Measurements from ENCODE around the gene KLHL3.

Gene KLHL3

GRCh38 chr5:137743031-137743640, 7.2 kb upstream of the KLHL3 start:
- DNase-seq (ENCODE audit: low spot score): peak; percentile 67

DNA sequence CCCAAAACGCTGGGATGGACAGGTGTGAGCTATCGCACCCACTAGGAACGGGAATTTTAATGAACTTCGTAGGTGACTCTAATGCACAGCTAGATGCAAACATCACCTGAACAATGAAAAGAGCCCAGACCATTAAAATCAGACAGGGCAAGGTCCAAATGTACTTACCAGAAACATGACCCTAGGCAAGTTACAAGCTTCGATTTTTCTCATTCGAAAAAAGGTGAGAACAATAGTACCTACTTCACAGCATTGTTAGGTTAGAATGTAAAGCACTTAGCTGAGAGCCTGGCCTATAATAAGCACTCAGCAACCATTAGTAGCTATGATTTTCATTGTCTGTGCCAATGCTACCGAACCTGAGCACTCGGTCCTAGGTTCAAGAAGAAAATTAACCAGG, 5.8 kb upstream of the KLHL3 start:
- DNase-seq (ENCODE audit: low spot score): no peak

DNA sequence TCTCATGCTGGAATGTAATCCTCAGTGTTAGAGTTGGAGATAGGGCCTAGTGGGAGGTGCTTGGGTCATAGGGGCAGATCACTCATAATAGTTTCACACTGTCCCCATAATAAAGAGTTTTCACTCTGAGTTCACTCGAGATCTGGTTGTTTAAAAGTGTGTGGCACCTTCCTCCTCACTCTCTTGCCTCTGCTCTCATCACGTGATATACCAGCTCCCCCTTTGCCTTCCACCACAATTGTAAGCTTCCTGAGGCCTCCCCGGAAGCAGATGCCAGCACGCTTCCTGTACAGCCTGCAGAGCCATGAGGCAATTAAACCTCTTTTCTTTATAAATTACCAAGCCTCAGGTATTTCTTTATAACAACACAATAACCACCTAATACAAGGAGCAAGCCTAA, 3.8 kb upstream of the KLHL3 start:
- DNase-seq (ENCODE audit: low spot score): no peak

- no peak for DNase-seq (ENCODE audit: low spot score)
Measured at GRCh38 chr5:137738947-137739346, 3.1 kb upstream of the KLHL3 start.

DNA sequence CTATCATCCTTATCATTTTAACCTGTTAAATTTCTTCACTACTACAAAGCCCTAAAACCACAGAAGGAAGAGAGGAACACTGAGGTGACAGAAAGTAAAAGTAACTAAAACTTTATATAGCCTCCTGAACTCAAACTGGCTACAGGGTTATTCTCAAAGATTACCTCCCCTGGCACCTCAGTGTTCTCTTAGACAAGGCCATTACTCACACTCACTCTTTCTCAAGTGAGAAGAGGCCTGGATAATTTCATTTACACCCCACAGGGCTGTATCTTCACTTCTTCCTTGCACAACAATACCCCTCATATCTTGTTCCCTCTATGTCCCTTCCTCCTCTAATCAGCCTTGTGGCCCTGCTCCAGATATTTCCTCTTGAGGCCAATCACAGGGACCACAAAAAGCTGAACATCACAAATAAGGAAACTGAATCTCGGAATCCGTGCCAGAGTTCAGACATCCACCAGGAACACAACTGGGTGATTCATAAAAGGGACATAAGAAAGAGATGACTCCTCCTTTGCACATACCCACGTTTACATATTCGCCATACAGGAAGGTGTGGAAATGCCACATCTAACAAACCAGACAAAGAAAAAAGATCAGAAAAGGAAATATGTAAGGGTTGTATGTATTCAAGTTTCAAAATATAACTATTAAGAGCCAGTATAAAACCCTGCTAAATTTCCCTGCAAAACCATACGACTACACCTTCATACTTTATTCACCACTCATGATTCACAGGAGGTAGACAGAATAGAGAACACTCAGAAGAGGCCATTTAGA, 1.7 kb upstream of the KLHL3 start:
- no peak for DNase-seq (ENCODE audit: low spot score)

DNA sequence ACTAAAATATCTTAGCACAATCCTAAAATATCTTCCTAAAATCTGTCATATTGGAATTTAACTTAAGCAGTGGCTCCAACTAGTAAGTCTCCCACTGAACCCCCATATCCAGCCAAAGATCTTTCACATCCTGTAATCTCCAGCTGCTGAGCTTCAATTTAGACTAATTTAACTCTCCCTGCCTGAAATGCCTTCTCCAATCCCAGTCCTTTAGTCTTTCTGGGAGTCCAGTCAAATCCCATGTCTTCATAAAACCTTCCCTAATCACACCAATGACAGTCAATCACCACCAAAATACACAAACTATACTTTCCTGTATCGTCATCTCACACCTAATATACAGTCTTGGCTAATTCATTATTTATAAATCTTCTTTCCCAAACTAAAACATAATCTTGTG, 607 bp upstream of the KLHL3 start:
- no peak for DNase-seq (ENCODE audit: low spot score)

DNA sequence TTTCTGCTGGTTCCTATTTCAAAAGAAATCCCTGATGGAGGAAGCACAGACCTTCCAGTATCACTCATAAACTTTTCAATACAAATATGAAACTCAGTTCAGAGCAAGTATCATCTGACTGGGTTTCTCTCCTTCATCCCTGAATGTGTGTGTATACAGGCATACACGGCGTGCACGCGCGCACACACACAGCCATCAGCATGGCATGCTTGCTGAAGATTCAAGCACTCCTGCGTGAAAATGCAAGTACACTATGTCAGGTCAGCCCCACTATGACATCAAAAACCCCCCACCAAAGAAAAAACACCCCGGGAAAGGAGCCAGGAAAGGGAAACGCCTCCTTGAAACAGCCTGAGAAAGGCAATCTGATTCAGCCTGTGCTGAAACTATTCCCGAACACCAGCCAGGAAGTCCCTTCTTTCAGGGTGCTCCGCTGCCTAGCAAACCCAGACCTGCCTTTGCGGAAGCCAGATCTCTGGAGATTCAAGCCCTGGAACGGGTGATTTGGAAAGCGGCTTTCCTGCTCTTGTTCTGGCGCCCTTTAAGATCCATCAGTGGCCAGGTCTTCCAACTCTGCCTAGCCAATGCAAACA, 831 bp downstream of the KLHL3 start:
- no peak for DNase-seq (ENCODE audit: low spot score)

GRCh38 chr5:137734331-137734730, 1.6 kb downstream of the KLHL3 start:
- DNase-seq (ENCODE audit: low spot score): no peak

DNA sequence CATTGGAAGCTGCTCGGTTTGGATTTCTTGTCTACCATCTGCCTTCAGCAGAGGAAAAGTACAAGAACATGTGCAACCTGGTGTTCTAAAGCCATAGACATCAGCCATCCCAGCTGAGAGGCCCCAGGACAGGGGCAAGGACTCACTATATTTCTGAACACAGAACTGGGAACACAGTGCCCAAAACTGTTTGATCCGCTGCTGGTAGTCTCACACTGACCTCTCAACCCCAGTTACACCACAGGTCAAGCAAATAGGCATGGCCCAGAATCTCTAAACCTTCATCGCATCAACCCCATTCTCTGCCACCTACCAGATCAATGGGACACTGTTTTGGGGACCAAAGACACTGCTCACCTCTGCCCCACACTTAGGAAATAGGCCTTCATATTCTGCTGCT, 2.0 kb downstream of the KLHL3 start:
- no peak for DNase-seq (ENCODE audit: low spot score)

DNA sequence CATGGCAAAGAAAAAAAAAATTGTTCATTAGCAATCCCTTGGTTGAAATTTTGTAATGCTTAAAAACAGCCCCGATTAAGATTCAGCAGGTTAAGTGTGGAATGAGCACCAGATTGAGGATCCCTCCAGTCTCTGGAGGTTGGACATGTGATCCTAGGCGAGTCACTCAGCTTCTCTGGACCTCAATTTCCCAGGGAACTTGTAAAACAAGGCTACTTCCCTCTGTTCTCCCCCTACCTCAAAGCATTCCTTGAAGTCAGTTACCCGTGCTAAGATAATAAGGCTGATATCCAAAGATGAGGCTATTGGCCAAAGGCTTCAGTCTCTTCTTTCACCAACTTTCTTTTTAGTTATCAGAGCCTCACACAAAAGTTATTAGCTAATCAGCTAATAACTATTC, 2.9 kb downstream of the KLHL3 start:
- DNase-seq (ENCODE audit: low spot score): no peak

DNA sequence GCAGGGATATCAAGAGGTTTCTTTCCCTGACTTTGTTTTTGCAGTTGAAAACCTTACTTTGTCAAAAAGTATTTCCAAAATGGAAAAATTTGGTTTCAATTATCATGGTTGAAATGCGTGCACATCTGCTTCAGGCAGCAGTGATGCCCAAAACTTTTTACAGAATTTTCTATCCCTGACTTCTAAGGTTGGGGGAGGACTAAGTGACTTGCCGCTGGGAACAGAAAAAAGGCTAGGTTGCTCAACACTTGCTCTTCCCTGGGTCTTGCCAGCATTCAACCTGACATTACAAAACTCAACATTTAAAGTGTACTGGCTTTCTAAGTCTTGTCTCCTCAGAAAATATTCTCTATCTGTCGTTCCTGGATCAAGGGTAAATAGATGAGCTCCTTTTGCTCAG, 4.7 kb downstream of the KLHL3 start:
- DNase-seq (ENCODE audit: low spot score): no peak

- no peak for DNase-seq (ENCODE audit: low spot score)
Measured at GRCh38 chr5:137730336-137730735, 5.6 kb downstream of the KLHL3 start.

DNA sequence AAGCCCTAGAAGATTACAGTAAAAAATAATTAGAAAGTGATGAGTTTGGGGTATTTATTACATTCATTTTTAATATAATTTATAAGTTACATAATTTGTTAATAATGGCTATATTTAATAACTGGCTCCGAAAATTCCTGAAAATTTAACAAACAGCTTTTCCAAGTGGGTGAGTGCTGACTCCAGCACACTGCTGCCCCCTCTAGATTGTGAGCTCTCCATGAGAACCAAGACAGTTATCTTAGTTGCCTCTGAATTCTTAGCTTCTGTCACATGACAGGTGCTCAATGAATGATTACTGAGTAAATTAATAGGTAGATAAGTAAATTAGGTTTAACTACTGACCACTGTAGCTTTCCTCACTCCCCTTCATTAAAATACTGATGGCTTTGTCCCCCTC, 7.8 kb downstream of the KLHL3 start:
- no peak for DNase-seq (ENCODE audit: low spot score)

DNA sequence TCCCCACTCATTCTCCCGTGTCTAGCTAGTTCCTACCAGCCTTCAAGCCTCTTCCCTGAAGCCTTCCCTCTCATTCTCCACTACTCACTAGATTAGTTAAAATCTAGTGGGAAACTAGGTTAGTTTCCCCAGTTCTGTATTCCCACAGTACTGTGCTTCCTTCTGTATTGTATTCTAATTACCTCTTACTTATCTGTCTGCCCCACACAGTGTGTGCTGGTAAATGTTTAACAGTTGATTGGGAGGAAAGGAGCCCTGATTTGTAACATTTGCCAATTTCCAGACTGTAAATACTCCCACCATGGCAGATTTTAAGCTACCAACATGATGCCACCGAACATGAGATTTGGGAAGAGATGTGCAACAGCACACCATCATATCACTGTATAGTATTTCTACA, 8.3 kb downstream of the KLHL3 start:
- DNase-seq (ENCODE audit: low spot score): no peak

GRCh38 chr5:137724251-137724650, 11.6 kb downstream of the KLHL3 start:
- DNase-seq (ENCODE audit: low spot score): no peak

GRCh38 chr5:137718611-137719010, 17.3 kb downstream of the KLHL3 start:
- no peak for DNase-seq (ENCODE audit: low spot score)

GRCh38 chr5:137716337-137716736, 19.6 kb downstream of the KLHL3 start:
- DNase-seq (ENCODE audit: low spot score): no peak

GRCh38 chr5:137715456-137715855, 20.4 kb downstream of the KLHL3 start:
- no peak for DNase-seq (ENCODE audit: low spot score)

DNA sequence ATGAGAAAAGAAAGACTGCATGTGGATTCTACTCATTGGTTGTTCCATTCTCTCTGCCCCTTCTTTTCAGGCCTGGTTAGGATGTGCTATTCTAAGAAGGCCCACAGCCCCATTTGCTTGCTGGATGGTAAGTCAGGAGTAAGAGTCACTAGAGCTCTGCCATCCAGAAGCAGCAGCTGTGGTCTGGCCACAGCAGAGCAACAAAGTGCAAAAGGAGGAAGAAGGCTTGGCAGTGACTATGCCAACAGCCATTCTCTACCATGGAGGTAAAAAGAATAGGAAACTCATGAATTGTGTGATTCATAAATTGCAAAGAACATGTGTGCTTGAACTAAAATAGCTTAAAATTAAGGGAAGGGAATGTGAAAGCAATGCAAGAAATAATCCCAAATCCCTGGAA, 20.9 kb downstream of the KLHL3 start:
- DNase-seq (ENCODE audit: low spot score): no peak

DNA sequence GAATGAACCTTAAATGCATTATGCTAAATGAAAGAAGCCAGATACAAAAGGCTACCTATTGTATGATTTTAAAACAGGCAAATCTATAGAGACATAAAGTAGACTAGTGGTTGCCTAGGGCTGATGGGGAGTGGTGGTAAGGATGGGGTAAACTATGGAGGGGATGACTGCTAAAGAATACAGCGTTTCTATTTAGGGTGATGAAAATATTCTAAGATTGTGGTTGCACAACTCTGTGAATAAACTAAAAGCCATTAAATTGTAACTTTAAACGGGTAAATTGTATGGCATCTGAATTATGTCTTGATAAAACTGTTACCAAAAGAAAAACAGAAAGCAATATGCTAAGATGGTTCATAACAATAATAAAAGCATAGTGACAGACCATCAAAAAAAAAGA, 21.4 kb downstream of the KLHL3 start:
- DNase-seq (ENCODE audit: low spot score): no peak

- DNase-seq (ENCODE audit: low spot score): no peak
Measured at GRCh38 chr5:137712139-137712667, 23.7 kb downstream of the KLHL3 start.

- no peak for DNase-seq (ENCODE audit: low spot score)
Measured at GRCh38 chr5:137710086-137710485, 25.8 kb downstream of the KLHL3 start.

DNA sequence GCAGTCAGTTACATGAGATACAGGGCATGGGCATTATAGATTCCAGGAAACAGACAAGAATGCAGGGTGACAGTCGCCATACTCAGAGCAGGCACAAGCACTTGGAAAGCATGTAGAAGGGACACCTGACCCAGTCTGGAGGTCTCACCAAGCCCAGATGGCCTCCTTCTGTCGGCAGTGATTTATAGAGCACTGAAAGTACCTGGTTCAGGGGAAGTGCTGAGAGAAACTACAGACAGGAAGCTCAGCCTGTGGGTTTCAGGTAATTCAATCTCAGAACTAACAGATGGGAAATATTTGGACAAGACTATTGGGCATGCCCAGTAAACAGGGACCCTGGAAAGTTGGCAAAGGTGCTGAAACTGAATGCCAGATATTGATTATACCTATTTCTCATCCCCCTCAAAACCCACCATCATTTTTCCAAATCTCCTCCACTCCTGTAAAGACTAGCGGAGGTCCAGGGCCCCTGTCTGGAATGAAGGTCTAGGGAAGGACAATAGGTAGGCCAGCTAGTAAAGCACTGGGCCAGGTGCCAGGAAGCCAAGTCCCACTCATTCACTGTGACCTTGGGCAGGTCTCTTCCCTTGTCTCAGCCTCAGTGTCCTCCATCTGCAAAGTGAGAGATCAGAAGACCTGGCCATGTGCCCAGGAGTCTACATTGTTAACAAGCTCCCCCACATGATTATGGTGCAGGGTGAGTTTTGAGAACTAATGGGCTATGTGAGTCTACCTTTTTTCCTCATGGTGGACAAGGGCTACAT, 26.9 kb downstream of the KLHL3 start:
- no peak for DNase-seq (ENCODE audit: low spot score)

Data from activated CD4-positive, alpha-beta T cell treated with anti-CD3 and anti-CD28 coated beads, Interleukin-2, Interleukin-4, amounts not matched to agents 100 ng/mL and 50 ng/mL, durations not matched to agents 16 hours and 8 hours (primary cell).